DMS 273 treated with DMSO at 0.1 percent for 48 hours (cell line): ENCODE data around the gene GMPPA.

ENCODE experiments used
- DNase-seq: peaks from one replicate; lab custom pipeline; 2025; lab: John Stamatoyannopoulos, UW

The GMPPA gene

GRCh38 chr2:219540784-219541504 lies 42.3 kb downstream of the GMPPA start:
- no peak for DNase-seq

GRCh38 chr2:219541611-219542180 lies 43.0 kb downstream of the GMPPA start:
- DNase-seq = peak; percentile 15

GRCh38 chr2:219542931-219543595 lies 44.4 kb downstream of the GMPPA start:
- DNase-seq = no peak

GRCh38 chr2:219543596-219544358 lies 45.1 kb downstream of the GMPPA start, which contains the start of the genes CHPF and TMEM198:
Gene CHPF (minus strand): TSS chr2:219543809. CDS start chr2:219543538, 271 bp downstream.
Gene TMEM198 (plus strand): TSS chr2:219544028. CDS start chr2:219544728, 700 bp downstream.
- DNase-seq = peak; percentile 91

- no peak for DNase-seq
Measured at GRCh38 chr2:219544567-219544966, 45.9 kb downstream of the GMPPA start.

GRCh38 chr2:219545295-219545942 lies 46.7 kb downstream of the GMPPA start:
- DNase-seq = no peak

- DNase-seq = no peak
Measured at GRCh38 chr2:219545943-219546352, 47.3 kb downstream of the GMPPA start.

GRCh38 chr2:219547621-219548020 lies 48.9 kb downstream of the GMPPA start:
- no peak for DNase-seq

GRCh38 chr2:219548990-219549389 lies 50.3 kb downstream of the GMPPA start:
- DNase-seq = no peak

- DNase-seq = no peak
Measured at GRCh38 chr2:219549619-219550018, 50.9 kb downstream of the GMPPA start.

GRCh38 chr2:219551441-219552381 lies 53.0 kb downstream of the GMPPA start:
- DNase-seq = no peak

GRCh38 chr2:219552382-219553167 lies 53.9 kb downstream of the GMPPA start:
- peak; percentile 65 for DNase-seq

GRCh38 chr2:219553168-219553417 lies 54.4 kb downstream of the GMPPA start:
- DNase-seq = no peak

GRCh38 chr2:219553463-219553963 lies 54.8 kb downstream of the GMPPA start:
- no peak for DNase-seq

GRCh38 chr2:219554350-219554749 lies 55.7 kb downstream of the GMPPA start:
- DNase-seq = no peak

- DNase-seq = no peak
Measured at GRCh38 chr2:219555956-219556355, 57.3 kb downstream of the GMPPA start.

- DNase-seq = no peak
Measured at GRCh38 chr2:219556413-219556812, 57.7 kb downstream of the GMPPA start.
